Stimulated activated CD4-positive, alpha-beta T cell treated with anti-CD3 and anti-CD28 coated beads, Interleukin-4, amount 100 ng/mL, for 24 hours (primary cell): ENCODE results near the gene CPNE5.

Source experiments
- DNase-seq: peaks from one replicate; pipeline ENCODE4 v3.0.0-alpha.2; 2020

Gene CPNE5

GRCh38 chr6:36787210-36787609 is 52.0 kb downstream of the CPNE5 start:
- DNase-seq = no peak

- DNase-seq = no peak
Measured at GRCh38 chr6:36786055-36786675, 53.1 kb downstream of the CPNE5 start.

- no peak for DNase-seq
Measured at GRCh38 chr6:36784376-36784636, 54.9 kb downstream of the CPNE5 start.

GRCh38 chr6:36783603-36784375 is 55.5 kb downstream of the CPNE5 start:
- no peak for DNase-seq

GRCh38 chr6:36781669-36782068 is 57.6 kb downstream of the CPNE5 start:
- DNase-seq = no peak

GRCh38 chr6:36780442-36781177 is 58.6 kb downstream of the CPNE5 start:
- no peak for DNase-seq

GRCh38 chr6:36779227-36779626 is 60.0 kb downstream of the CPNE5 start:
- DNase-seq = no peak

- no peak for DNase-seq
Measured at GRCh38 chr6:36777801-36778200, 61.4 kb downstream of the CPNE5 start.

- DNase-seq = no peak
Measured at GRCh38 chr6:36776167-36776566, 63.1 kb downstream of the CPNE5 start.

- no peak for DNase-seq
Measured at GRCh38 chr6:36774331-36774730, 64.9 kb downstream of the CPNE5 start.

- no peak for DNase-seq
Measured at GRCh38 chr6:36772397-36772796, 66.8 kb downstream of the CPNE5 start.

GRCh38 chr6:36771145-36771544 is 68.1 kb downstream of the CPNE5 start:
- no peak for DNase-seq

GRCh38 chr6:36769676-36770499 is 69.4 kb downstream of the CPNE5 start:
- DNase-seq = peak; percentile 35

GRCh38 chr6:36769183-36769675 is 70.0 kb downstream of the CPNE5 start:
- DNase-seq = no peak

GRCh38 chr6:36766399-36766945 is 72.8 kb downstream of the CPNE5 start:
- DNase-seq = no peak

- DNase-seq = peak; percentile 84
Measured at GRCh38 chr6:36765594-36766398, 73.4 kb downstream of the CPNE5 start.

- no peak for DNase-seq
Measured at GRCh38 chr6:36765190-36765589, 74.1 kb downstream of the CPNE5 start.

GRCh38 chr6:36762123-36762522 is 77.1 kb downstream of the CPNE5 start:
- DNase-seq = no peak

- no peak for DNase-seq
Measured at GRCh38 chr6:36760685-36761435, 78.4 kb downstream of the CPNE5 start.

- peak; percentile 84 for DNase-seq
Measured at GRCh38 chr6:36759148-36759759, 80.0 kb downstream of the CPNE5 start.
